ENCODE measurements around the gene UQCR10.

GRCh38 chr22:29729161-29729560, 38.0 kb upstream of the UQCR10 start:
- TF ChIP-seq EP300 (IDR thresholded peaks at IDR 0.05), result no peak
- TF ChIP-seq POLR2A (IDR thresholded peaks at IDR 0.05), result no peak
- no peak for TF ChIP-seq CTCF (IDR thresholded peaks at IDR 0.05)

Measured in gastroesophageal sphincter (tissue), 3 donors.